HG03159 (cell line): ENCODE data around the gene F5.

ENCODE experiments used
- ATAC-seq: cut with Tn5 transposase; IDR thresholded peaks from one replicate; pipeline ENCODE4 v1.9.1; 2021; ENCODE audit warnings: mild to moderate bottlenecking, moderate library complexity; ENCODE audit not compliant: unreplicated experiment

Gene F5

GRCh38 chr1:169484101-169484500, 102.2 kb downstream of the F5 start:
- ATAC-seq: no peak

GRCh38 chr1:169483500-169483966, 102.7 kb downstream of the F5 start:
- no peak for ATAC-seq

- ATAC-seq: no peak
These were observed 106.8 kb downstream of the F5 start for GRCh38 chr1:169479363-169480066.

- ATAC-seq: no peak
These were observed 108.1 kb downstream of the F5 start for GRCh38 chr1:169478094-169478672.

- no peak for ATAC-seq
These were observed 110.4 kb downstream of the F5 start for GRCh38 chr1:169475806-169476387.

GRCh38 chr1:169474302-169474995, 111.8 kb downstream of the F5 start:
- ATAC-seq: no peak

GRCh38 chr1:169473347-169473746, 112.9 kb downstream of the F5 start:
- no peak for ATAC-seq

- no peak for ATAC-seq
These were observed 113.5 kb downstream of the F5 start for GRCh38 chr1:169472738-169473137.

GRCh38 chr1:169468982-169469381, 117.3 kb downstream of the F5 start:
- no peak for ATAC-seq

GRCh38 chr1:169466259-169467230, 119.7 kb downstream of the F5 start:
- ATAC-seq: no peak

GRCh38 chr1:169465281-169465680, 121.0 kb downstream of the F5 start:
- ATAC-seq: no peak
